GM19463 (cell line): ENCODE measurements around the gene HABP4.

Experiments
- ATAC-seq: cut with Tn5 transposase; IDR thresholded peaks from one replicate; pipeline ENCODE4 v1.9.1; 2021; ENCODE audit warnings: mild to moderate bottlenecking, moderate library complexity; ENCODE audit not compliant: unreplicated experiment

The HABP4 gene

GRCh38 chr9:96476013-96476412 lies 26.0 kb downstream of the HABP4 start:
- ATAC-seq = no peak

GRCh38 chr9:96476591-96476990 lies 26.6 kb downstream of the HABP4 start:
- no peak for ATAC-seq

DNA sequence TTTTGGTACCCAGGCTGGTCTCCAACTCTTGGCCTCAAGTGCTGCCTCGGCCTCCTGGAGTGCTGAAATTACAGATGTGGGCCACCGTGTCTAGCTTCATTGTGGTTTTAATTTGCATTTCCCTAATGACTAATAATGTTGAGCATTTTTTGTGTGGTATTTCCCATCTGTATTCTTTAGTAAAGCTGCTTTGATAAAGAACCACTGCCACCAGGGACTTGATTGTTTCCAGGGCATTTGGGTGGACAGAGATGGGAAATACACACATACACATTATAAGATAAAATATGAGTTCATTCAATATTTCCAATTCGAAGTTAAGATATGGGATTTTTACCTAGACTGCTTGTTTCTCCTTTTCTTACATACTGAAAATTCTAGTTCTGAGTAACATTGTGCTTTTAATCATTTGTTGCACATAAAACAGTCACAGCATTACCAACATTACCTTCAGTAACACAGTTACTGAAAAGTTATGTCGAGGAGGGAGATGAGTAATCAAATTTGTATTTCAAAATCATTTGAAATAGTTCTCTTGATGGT lies 28.9 kb downstream of the HABP4 start:
- peak; percentile 84 for ATAC-seq

DNA sequence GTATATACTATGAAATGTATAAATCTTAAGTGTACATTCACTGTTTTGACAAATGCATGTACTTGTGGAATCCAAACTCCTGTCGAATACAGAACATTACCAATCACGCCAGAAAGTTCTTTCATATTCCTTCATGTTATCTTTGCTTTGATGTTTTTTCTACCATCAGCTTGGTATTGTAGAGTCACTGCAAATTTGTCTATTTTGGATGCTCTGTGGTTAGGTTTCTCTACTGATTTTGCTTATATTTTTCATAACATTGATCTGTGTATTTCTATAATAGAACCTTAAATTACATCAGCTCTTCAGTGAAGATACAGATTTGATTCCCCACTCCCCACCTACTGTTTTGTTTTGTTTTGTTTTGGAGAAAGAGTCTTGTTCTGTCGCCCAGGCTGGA lies 30.8 kb downstream of the HABP4 start:
- ATAC-seq = no peak

- no peak for ATAC-seq
Observed at GRCh38 chr9:96482476-96482875, 32.5 kb downstream of the HABP4 start.

GRCh38 chr9:96483197-96483596 lies 33.2 kb downstream of the HABP4 start:
- ATAC-seq = no peak

DNA sequence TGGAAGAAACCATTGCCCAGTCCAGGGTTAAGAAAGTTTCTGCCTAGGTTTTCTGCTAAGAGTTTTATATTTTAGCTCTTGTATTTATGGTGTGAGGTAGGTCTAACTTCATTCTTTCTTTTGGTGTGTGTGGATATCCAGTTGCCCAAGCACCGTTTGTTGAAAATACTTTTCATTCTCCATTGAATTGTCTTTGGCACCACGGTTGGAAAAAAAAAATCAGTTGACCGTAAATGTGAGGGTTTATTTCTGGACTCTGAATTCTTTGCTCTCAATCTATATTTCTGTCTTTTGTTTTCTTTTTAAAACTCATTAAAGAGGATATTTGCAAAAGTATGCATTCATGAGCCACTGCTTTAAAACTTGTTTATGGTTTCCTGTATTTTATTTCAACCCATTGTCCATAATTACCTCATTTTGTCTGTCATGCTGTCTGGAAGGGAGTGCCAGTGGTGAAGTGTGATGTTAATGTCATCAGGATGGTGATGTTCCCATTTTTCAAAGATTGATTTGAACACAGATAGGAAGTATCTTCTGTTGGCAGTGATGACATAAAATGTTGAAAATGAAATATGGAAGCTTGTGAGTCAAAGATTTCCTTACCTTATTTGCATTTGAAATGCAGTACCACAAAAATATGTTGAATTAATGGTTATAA lies 33.9 kb downstream of the HABP4 start:
- ATAC-seq = no peak

DNA sequence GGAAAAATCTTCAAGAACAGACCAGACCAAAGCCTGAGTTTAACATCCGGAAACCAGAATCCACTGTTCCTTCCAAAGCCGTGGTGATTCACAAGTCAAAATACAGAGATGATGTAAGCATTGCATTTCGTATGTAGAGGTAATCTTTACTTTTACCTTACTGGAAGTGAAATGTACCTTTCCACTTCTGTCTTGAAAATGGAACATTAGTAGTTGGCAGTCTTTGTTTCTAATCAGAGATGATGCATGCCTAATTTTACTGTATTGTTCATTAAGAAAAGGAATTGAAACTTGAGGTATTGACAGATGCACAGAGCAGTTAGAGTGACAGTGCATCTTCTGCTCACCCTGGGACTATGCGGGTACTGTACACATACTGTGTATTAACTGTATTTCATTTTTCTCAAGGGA lies 34.6 kb downstream of the HABP4 start:
- ATAC-seq = peak; percentile 95

GRCh38 chr9:96485280-96485679 lies 35.3 kb downstream of the HABP4 start:
- no peak for ATAC-seq

GRCh38 chr9:96486386-96487028 lies 36.5 kb downstream of the HABP4 start:
- ATAC-seq = no peak

DNA sequence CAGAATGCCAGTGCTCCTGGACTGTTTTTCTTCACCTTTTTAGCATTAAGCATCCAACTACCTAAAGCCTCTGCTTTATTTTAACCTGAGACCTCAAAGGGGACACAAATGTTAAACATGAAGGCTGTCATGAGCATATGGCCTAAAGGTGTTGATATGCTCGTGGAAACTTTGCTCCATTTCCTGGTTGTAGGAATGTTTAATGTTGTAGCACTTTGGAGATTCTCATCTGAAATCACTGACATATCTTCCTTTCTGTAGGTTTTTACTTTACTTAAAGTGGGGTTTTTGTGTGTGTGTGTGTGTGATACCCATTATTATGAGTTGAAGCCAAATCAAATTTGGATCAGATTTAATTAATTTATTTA lies 37.0 kb downstream of the HABP4 start:
- ATAC-seq = no peak

DNA sequence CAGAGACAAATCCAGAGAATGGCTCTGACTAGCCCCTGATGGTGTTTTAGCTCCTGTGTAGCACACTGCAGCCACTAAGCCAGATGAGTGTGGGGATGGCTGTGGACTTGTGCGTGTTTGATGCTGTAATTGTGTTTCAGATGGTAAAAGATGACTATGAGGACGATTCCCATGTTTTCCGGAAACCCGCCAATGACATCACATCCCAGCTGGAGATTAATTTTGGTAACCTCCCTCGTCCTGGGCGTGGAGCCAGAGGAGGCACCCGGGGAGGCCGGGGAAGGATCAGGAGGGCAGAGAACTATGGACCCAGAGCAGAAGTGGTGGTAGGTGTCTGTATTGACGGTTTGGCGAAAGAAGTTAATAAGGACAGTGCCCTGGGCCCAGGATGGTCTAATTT lies 38.0 kb downstream of the HABP4 start:
- no peak for ATAC-seq

DNA sequence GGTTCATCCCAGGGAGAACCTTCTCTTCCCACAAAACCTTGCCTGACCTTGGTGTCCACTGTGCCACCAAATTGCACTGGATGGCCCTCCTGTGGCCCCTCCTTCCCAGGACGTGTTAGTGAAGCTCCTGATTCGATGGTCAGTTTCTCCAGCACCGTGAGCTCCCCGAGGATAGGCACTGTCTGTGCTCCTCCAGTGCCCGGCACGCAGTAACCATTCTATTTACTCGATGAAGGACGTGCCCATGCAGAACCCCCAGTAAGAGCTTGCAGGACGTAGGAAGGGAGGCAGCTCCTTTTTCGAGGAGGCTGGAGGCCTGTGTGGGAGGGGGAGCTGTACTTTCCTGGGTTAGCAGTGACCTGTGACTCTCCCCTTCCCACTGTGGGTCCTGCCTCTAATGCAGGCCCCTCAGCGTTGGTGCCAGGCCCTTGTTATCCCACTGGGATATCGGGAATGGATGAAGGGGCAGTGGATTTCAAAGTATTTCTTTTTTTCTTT lies 39.6 kb downstream of the HABP4 start:
- no peak for ATAC-seq

DNA sequence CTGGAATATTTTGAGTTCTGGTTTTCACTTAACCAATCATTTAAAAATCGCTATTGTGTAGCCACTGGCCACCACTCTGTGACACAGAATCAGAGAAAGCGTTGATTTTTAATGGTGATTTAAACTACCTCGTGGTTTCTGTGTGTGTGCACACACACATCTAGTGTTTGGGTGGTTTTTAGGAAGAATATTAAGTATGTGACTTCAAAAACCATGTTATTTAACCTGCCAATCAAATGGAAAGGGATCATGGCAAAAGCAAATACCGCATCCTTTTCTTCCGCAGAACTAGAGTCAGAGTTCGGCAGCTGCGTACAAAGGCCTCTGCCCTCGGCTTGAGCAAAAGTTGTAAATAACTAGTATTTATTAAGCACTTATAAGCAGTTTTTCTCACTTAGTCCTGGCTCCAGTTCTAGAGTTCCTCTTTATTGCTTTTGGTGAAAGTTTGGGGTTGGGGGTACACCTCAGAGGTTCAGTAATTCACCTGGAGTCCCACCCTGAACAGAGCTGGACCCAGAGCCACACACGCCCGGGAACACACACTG lies 40.6 kb downstream of the HABP4 start:
- ATAC-seq = no peak

- ATAC-seq = no peak
Observed at GRCh38 chr9:96491079-96491879, 41.3 kb downstream of the HABP4 start.

- no peak for ATAC-seq
Observed at GRCh38 chr9:96491880-96492525, 42.0 kb downstream of the HABP4 start.

DNA sequence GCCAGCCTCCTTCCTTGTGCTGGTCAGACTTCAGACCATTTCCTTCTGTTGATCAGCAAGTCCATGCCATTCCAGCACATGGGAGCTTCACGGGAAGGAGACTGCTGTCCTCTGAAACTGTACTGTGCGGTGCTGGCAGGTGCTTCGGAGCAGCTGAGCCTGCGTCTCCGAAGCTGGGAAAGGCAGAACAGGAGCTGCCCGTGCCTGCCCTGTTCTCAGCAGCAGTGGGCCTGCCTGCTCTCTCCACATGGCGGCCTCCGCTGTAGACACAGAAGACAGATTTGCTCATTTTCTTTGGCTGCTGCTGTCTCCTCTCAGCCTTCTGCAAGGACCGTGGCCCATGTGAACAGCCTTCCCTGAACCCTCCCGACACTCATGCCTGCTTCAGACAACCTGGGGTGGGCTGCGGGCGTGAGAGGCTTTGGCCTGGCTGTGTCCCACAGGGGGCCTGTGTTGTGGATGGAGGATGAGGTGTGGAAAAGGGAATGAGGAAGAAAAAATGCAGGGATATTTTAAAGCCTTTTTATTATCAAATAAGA lies 43.1 kb downstream of the HABP4 start:
- ATAC-seq = no peak

- no peak for ATAC-seq
Observed at GRCh38 chr9:96493757-96494156, 43.8 kb downstream of the HABP4 start.

DNA sequence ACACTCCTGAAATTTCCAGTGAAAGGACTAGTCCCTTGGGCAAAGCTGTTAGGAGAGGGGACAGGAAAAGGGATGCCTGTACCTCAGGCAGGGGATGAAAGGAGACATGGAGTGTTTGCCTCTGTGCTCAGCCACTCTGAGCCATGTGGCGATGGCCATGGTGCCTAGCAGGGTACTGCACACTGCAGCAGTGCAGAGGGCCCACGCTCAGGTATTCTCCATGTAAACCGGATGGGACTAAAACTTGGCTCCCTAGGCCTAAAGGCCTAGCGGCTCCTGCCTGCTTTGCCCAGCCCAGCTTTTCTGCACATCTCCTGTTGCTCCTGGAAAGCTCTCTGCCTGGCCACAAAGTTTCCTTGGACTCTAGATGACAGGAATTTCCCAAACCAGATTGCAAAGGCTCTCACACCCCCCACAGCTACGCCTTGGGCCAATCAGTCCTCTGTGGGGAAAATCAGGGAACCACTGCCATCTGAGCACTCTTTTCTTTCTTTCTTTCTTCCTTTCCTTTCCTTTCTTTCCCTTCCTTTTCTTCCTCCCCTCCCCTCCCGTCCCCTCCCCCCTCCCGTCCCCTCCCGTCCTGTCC lies 44.3 kb downstream of the HABP4 start:
- ATAC-seq = no peak

DNA sequence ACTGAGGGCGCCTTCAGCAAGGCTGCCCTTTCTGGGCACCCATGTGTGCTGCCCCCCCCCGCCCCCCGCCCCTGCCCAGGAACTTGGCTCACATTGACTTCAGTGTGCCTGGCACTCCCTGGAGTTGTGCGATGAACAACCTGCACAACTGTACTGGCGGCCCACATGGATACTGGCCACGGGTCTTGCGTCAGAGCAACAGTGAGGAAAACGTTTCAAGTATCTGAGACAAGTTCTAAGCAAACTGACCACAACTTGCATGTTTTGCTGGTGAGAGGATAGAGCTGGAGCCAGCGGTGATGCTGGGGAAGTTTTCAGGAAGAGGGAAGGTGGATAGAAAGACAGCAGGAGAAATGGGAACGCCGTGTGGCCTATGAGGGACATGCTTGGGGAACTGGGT lies 45.4 kb downstream of the HABP4 start:
- ATAC-seq = no peak
